ENCODE measurements around the gene DMAC2. TPM values are rescaled to one million over a fixed set of nuclear protein-coding genes. Genes with fewer than 3 reads are reported as not detected.
"Not testable (repeated sequence)": the region's sequence is repeated elsewhere in the genome, so short reads cannot be mapped to it uniquely, and the experiment has no call there.

Gene DMAC2
- total RNA-seq, 1 donor from 2014 or later = 63.7 TPM

DNA sequence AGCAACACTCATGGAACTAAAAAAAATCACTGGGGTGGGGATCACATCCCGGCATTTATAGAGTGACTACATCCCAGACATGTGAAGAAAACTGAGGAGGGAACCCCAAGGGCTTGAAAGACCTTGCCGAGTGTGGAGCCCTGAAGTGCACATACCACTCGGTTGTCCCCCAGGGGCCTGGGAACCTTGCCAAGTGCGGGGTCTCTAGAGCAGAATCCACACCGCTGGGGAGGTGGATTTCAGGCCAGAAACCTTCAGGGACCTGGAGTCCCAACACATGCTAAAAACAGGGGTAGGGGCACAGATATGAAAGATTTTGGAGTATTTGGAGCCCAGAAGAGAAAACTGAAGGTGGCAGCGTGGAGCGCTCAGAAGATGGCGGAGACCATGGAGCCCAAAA lies 38.5 kb upstream of the DMAC2 start:
- no peak for DNase-seq (ENCODE audit: low read depth)
- Histone ChIP-seq H3K36me3 (ENCODE audit: control insufficient read depth, insufficient read depth, low read length) (no peaks in the 10 kb centered on the region), H3K4me3 (ENCODE audit: low read depth, low read length) (no peak overlapping the region), H3K27me3 (ENCODE audit: control insufficient read depth, insufficient read depth, low read length) (no peaks in the 10 kb centered on the region)
- TF ChIP-seq, protein P1, sequence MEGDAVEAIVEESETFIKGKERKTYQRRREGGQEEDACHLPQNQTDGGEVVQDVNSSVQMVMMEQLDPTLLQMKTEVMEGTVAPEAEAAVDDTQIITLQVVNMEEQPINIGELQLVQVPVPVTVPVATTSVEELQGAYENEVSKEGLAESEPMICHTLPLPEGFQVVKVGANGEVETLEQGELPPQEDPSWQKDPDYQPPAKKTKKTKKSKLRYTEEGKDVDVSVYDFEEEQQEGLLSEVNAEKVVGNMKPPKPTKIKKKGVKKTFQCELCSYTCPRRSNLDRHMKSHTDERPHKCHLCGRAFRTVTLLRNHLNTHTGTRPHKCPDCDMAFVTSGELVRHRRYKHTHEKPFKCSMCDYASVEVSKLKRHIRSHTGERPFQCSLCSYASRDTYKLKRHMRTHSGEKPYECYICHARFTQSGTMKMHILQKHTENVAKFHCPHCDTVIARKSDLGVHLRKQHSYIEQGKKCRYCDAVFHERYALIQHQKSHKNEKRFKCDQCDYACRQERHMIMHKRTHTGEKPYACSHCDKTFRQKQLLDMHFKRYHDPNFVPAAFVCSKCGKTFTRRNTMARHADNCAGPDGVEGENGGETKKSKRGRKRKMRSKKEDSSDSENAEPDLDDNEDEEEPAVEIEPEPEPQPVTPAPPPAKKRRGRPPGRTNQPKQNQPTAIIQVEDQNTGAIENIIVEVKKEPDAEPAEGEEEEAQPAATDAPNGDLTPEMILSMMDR (IDR thresholded peaks at IDR 0.05; ENCODE audit: insufficient read depth, low read length, poor library complexity, severe bottlenecking) = no peak

- H3K36me3 ChIP-seq (ENCODE audit: control insufficient read depth, insufficient read depth, low read length) = no peaks in the 10 kb centered on the region
- H3K27me3 ChIP-seq (ENCODE audit: control insufficient read depth, insufficient read depth, low read length) = no peaks in the 10 kb centered on the region
- H3K4me3 ChIP-seq (ENCODE audit: low read depth, low read length) = no peak overlapping the region
- TF ChIP-seq, protein P1 (IDR thresholded peaks at IDR 0.05; ENCODE audit: insufficient read depth, low read length, poor library complexity, severe bottlenecking) = no peak
- DNase-seq (ENCODE audit: low read depth) = no peak
These were observed 36.9 kb upstream of the DMAC2 start for GRCh38 chr19:41476583-41476982.

DNA sequence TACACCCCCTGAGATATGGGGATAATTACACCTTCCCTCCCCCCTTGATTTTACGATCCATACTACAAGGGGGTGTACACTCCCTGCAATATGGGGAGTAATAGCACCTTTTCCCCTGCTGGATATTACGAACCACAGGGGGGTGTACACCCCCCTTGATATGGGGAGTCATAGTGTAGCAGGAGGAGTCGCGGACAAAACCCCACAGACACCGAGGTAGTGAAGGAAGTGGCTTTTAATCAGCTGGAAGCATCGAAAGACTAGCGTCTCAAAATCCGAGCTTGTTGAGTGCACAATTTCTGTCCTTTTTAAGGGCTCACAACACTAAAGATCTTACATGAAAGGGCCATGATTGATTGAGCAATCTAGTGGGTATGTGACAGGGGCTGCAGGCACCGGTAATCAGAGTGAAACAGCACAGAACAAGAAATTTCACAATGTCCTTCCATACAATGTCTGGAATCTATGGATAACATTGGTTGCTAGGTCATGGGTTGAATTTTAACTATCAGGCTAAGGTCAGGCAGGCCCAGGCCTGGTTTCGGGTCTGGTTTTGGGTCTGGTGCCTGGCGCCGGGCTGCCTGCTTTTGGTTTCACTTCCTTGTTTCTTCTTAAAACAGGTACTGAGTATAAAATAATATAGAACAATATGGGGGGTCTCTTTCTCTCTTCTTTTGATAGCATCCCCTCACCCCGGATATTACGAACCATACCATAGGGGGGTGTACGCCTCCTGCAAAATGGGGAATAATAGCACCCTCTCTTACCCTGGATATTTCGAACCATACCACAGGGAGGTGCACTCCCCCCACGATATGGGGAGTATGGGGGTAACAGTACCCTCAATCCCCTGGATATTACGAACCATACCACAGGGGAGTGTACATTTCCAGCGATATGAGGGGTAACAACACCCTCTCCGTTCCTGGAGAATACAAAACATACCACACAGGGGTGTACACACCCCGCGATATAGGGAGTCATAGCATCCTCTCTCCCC lies 23.8 kb upstream of the DMAC2 start:
- H3K36me3 ChIP-seq (ENCODE audit: control insufficient read depth, insufficient read depth, low read length); DNase-seq (ENCODE audit: low read depth); H3K4me3 ChIP-seq (ENCODE audit: low read depth, low read length); H3K27me3 ChIP-seq (ENCODE audit: control insufficient read depth, insufficient read depth, low read length): not testable (repeated sequence)

DNA sequence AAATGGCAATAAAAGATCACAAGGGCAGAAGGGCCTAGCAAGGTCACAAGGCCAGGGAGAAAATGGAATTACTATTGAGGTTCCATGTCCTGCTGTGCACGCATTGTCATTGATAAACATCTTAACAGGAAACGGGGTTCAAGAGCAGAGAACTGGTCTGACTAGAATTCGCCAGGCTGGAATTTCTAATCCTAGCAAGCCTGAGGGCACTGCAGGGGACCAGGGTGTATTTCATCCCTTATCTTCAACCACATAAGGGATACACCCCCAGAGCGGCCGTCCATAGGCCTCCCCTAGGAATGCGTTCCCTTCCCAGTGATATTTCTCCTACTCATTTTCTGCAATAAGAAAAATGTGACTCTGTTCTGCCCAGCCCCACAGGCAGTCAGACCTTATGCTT lies 22.8 kb upstream of the DMAC2 start:
- H3K4me3 ChIP-seq (ENCODE audit: low read depth, low read length) = no peak overlapping the region
- no peak for DNase-seq (ENCODE audit: low read depth)
- TF ChIP-seq, protein P1 (IDR thresholded peaks at IDR 0.05; ENCODE audit: insufficient read depth, low read length, poor library complexity, severe bottlenecking) = no peak
- H3K36me3 ChIP-seq (ENCODE audit: control insufficient read depth, insufficient read depth, low read length) = no peaks in the 10 kb centered on the region
- H3K27me3 ChIP-seq (ENCODE audit: control insufficient read depth, insufficient read depth, low read length) = no peaks in the 10 kb centered on the region

DNA sequence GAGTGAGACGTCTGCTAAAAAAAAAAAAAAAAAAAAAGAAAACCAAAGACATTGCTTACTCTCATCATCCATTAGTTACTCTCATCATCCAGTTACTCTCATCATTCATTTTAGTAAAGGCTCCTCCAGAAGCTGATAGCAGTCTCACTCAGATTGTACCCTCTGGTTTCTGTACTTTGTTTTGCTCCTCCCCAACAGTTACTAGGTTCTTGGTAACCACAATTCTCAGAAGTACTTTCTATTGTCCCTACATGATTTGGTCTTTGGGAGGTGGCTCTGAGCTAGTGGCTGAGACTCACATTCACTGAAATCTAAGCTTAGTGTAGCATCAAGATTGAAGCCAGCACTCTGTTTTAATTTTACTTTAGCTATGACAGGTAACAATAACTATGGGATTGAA lies 17.5 kb upstream of the DMAC2 start:
- peaks cover 3% of the 10 kb centered on the region for H3K27me3 ChIP-seq (ENCODE audit: control insufficient read depth, insufficient read depth, low read length)
- H3K36me3 ChIP-seq (ENCODE audit: control insufficient read depth, insufficient read depth, low read length) = no peaks in the 10 kb centered on the region
- no peak overlapping the region for H3K4me3 ChIP-seq (ENCODE audit: low read depth, low read length)
- TF ChIP-seq, protein P1 (IDR thresholded peaks at IDR 0.05; ENCODE audit: insufficient read depth, low read length, poor library complexity, severe bottlenecking) = no peak
- DNase-seq (ENCODE audit: low read depth) = no peak

GRCh38 chr19:41456342-41456918 lies 16.7 kb upstream of the DMAC2 start:
- Histone ChIP-seq H3K27me3 (ENCODE audit: control insufficient read depth, insufficient read depth, low read length) (peaks cover 3% of the 10 kb centered on the region), H3K4me3 (ENCODE audit: low read depth, low read length) (no peak overlapping the region), H3K36me3 (ENCODE audit: control insufficient read depth, insufficient read depth, low read length) (no peaks in the 10 kb centered on the region)
- TF ChIP-seq, protein P1 (IDR thresholded peaks at IDR 0.05; ENCODE audit: insufficient read depth, low read length, poor library complexity, severe bottlenecking) = no peak
- DNase-seq (ENCODE audit: low read depth) = no peak

Data from kidney epithelial cell (primary cell).